Central memory CD8-positive, alpha-beta T cell (primary cell): ENCODE results near the gene HADH.

Experiments
- ATAC-seq: fragments of 150-1000 bp; cut with Tn5 transposase; replicated peaks from 2 replicates; pipeline ENCODE4 v1.10.0; 2022; ENCODE audit warnings: mild to moderate bottlenecking, moderate FRiP score, moderate number of reproducible peaks; ENCODE audit not compliant: poor library complexity, severe bottlenecking; ENCODE audit errors: extremely low read depth
- DNase-seq, 2 donors: peaks; one replicate each; pipeline ENCODE4 v3.0.0; 2021; ENCODE audit warnings: low spot score in 2 of 2
- H3K27ac Mint-ChIP-seq: one replicate; pipeline ENCODE4 v1.8.0; 2022; ENCODE audit warnings: low read depth, mild to moderate bottlenecking, moderate library complexity, mixed read lengths
- H3K27me3 Mint-ChIP-seq: one replicate; pipeline ENCODE4 v1.8.0; 2022; ENCODE audit warnings: mixed read lengths
- H3K36me3 Mint-ChIP-seq: one replicate; pipeline ENCODE4 v1.8.0; 2022; ENCODE audit warnings: mild to moderate bottlenecking, moderate library complexity, mixed read lengths; ENCODE audit not compliant: insufficient read depth
- H3K4me1 Mint-ChIP-seq: one replicate; pipeline ENCODE4 v1.8.0; 2022; ENCODE audit warnings: mixed read lengths
- H3K4me3 Mint-ChIP-seq: one replicate; pipeline ENCODE4 v1.8.0; 2022; ENCODE audit warnings: mild to moderate bottlenecking, moderate library complexity, mixed read lengths
- H3K9me3 Mint-ChIP-seq: one replicate; pipeline ENCODE4 v1.8.0; 2022; ENCODE audit warnings: mixed read lengths

Gene HADH

DNA sequence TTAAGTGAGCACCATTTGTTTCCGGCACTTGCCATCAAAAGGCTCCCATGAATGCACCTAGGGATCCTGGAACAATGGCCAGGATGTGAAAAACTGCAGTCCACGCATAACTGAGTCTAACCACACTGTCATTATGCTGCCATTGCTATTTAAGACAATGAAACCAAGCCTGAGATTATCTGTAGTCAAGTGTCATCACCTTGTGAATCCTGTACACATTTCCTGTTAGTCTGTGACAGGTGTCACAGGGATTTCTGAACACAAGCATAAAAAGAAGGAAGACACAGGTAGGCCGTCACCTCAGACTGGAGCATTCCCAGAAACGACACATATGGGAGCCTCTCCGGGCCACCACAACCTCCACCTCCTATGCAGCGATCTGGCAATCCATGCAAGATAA, 66.7 kb downstream of the HADH start:
- no peak overlapping the region for H3K4me3 Mint-ChIP-seq
- H3K27me3 Mint-ChIP-seq = no peaks in the 10 kb centered on the region
- H3K27ac Mint-ChIP-seq = no peak overlapping the region
- DNase-seq (no peak), ATAC-seq (no peak)
- H3K9me3 Mint-ChIP-seq = no peaks in the 10 kb centered on the region
- no peaks in the 10 kb centered on the region for H3K4me1 Mint-ChIP-seq
- peaks cover 8% of the 10 kb centered on the region for H3K36me3 Mint-ChIP-seq

GRCh38 chr4:108058685-108059440, 69.2 kb downstream of the HADH start:
- Mint-ChIP-seq H3K4me3 (no peak overlapping the region), H3K27ac (no peak overlapping the region), H3K9me3 (no peaks in the 10 kb centered on the region), H3K27me3 (peaks cover 14% of the 10 kb centered on the region), H3K36me3 (peaks cover 6% of the 10 kb centered on the region), H3K4me1 (no peaks in the 10 kb centered on the region)
- ATAC-seq (no peak), DNase-seq (no peak)

DNA sequence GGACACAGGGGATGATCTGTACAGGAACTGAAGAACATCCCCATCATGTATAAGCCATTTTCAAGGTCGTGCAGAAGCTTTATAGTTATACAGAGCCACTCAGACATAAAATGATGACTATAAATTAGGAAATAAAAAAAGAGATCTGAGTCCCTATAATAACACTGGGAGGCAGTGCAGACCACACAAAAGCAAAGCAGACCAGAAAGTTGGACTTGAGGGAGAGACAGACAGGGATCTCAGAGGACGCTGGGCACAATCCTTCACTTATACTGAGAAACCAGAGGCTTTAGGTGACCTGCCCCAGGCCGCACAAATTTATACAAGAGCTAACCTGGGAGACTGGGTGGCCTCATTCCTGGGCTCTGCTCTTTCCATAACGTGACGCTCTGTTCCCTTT, 70.5 kb downstream of the HADH start:
- Mint-ChIP-seq H3K27me3 (peaks cover 14% of the 10 kb centered on the region), H3K4me3 (no peak overlapping the region), H3K36me3 (peaks cover 12% of the 10 kb centered on the region), H3K9me3 (no peaks in the 10 kb centered on the region), H3K27ac (no peak overlapping the region), H3K4me1 (no peaks in the 10 kb centered on the region)
- no peak for DNase-seq
- no peak for ATAC-seq

- Mint-ChIP-seq H3K4me3 (no peak overlapping the region), H3K4me1 (no peaks in the 10 kb centered on the region), H3K27ac (no peak overlapping the region), H3K36me3 (peaks cover 12% of the 10 kb centered on the region), H3K9me3 (no peaks in the 10 kb centered on the region), H3K27me3 (peaks cover 14% of the 10 kb centered on the region)
- DNase-seq (no peak), ATAC-seq (no peak)
These were observed 71.1 kb downstream of the HADH start for GRCh38 chr4:108060686-108061321.

- Mint-ChIP-seq H3K9me3 (no peaks in the 10 kb centered on the region), H3K27me3 (peaks cover 22% of the 10 kb centered on the region), H3K4me1 (peaks cover 13% of the 10 kb centered on the region), H3K36me3 (peaks cover 29% of the 10 kb centered on the region), H3K27ac (no peak overlapping the region), H3K4me3 (no peak overlapping the region)
- no peak for DNase-seq
- ATAC-seq = no peak
These were observed 78.8 kb downstream of the HADH start for GRCh38 chr4:108068442-108068841.

- Mint-ChIP-seq H3K4me1 (peaks cover 13% of the 10 kb centered on the region), H3K9me3 (no peaks in the 10 kb centered on the region), H3K27me3 (peaks cover 30% of the 10 kb centered on the region), H3K36me3 (peaks cover 29% of the 10 kb centered on the region), H3K4me3 (no peak overlapping the region), H3K27ac (no peak overlapping the region)
- DNase-seq (no peak), ATAC-seq (no peak)
These were observed 81.1 kb downstream of the HADH start for GRCh38 chr4:108070775-108071174.

- Mint-ChIP-seq H3K27me3 (peaks cover 21% of the 10 kb centered on the region), H3K4me3 (peak overlapping the region; percentile 1), H3K27ac (peak overlapping the region; percentile 33), H3K9me3 (no peaks in the 10 kb centered on the region), H3K4me1 (peaks cover 13% of the 10 kb centered on the region), H3K36me3 (peaks cover 31% of the 10 kb centered on the region)
- DNase-seq = peak in 1 of 2 donors; percentile 34
- peak; percentile 78 for ATAC-seq
These were observed 82.6 kb downstream of the HADH start for GRCh38 chr4:108072300-108072699.

DNA sequence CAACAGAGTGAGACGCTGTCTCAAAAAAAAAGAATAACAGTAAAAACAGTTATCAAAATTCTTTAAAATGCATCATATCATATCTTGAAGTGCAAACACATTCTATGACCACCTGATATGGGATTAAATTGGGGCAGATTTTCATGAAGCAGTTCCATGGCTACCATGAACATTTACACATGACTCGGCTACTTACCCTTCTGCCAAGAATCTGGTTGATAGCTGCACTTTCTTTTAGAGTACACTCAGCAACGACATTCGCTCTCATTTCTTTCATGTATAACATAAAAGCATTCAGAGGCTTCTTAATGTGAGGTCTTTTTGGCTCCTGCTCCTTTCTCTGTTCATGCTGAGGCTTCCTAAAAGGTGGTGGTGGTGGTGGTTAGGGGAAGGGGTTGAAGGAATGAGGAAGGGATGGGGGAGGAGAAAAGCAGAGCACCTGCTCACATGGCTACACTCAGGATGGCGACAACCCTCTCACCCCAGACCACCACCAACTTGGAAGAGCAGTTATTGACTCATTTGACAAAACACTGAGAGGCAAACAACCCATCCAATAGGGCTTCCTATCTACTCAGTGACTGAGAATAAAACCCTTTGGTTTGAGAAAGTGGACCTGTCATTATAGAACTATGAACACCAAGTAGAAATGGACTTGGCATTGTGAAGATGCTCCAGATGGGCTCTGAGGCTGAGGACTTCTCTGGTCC, 88.5 kb downstream of the HADH start:
- no peak for DNase-seq
- ATAC-seq = no peak
- Mint-ChIP-seq H3K4me1 (no peaks in the 10 kb centered on the region), H3K27me3 (peaks cover 30% of the 10 kb centered on the region), H3K36me3 (peaks cover 20% of the 10 kb centered on the region), H3K4me3 (no peak overlapping the region), H3K9me3 (no peaks in the 10 kb centered on the region), H3K27ac (no peak overlapping the region)

GRCh38 chr4:108080747-108081146, 91.1 kb downstream of the HADH start:
- Mint-ChIP-seq H3K36me3 (peaks cover 15% of the 10 kb centered on the region), H3K4me3 (no peak overlapping the region), H3K9me3 (no peaks in the 10 kb centered on the region), H3K27me3 (peaks cover 22% of the 10 kb centered on the region), H3K4me1 (no peaks in the 10 kb centered on the region), H3K27ac (no peak overlapping the region)
- peak; percentile 65 for ATAC-seq
- no peak for DNase-seq

GRCh38 chr4:108081256-108081655, 91.6 kb downstream of the HADH start:
- DNase-seq = no peak
- Mint-ChIP-seq H3K4me3 (no peak overlapping the region), H3K27ac (no peak overlapping the region)

More at GRCh38 chr4:108081256-108081655, 91.6 kb downstream of the HADH start:
- ATAC-seq = no peak
- H3K4me1 Mint-ChIP-seq = no peaks in the 10 kb centered on the region
- H3K9me3 Mint-ChIP-seq = no peaks in the 10 kb centered on the region
- H3K36me3 Mint-ChIP-seq = peaks cover 15% of the 10 kb centered on the region
- H3K27me3 Mint-ChIP-seq = peaks cover 22% of the 10 kb centered on the region
